Adipose tissue (tissue), 3 donors: ENCODE data around the gene TMA7B. TPM values are rescaled to one million over a fixed set of nuclear protein-coding genes. Genes with fewer than 3 reads are reported as not detected.
"Not testable (repeated sequence)": the region's sequence is repeated elsewhere in the genome, so short reads cannot be mapped to it uniquely, and the experiment has no call there.

Source experiments
- H3K27ac ChIP-seq: one replicate; pipeline ENCODE4 v1.5.1; 2013; ENCODE audit warnings: low read depth, low read length
- WGBS, 3 donors: extraction: QIAGEN DNeasy Blood & Tissue Kit; methylation state at CpG; one replicate each; pipeline ENCODE4 v1.1.7; 2013; 5-methylcytosine and 5-hydroxymethylcytosine counted together
- polyA plus RNA-seq, 3 donors: library from polyadenylated mRNA; stranded (reverse); fragments of 200-250 nt; gene quantifications; one replicate each; pipeline ENCODE4 v1.2.3, GENCODE V29; 2013
- donor health status: healthy with polysubstance abuse.
- donor health status: Bipolar disorder and iron deficiency.
- donor health status: healthy.

Gene TMA7B
- polyA plus RNA-seq, 3 donors: 0.56 TPM; not detected in 2

GRCh38 chr22:39946503-39947219, 13.5 kb upstream of the TMA7B start:
- 45 to 50% (median 50%) methylated on average over 8 of the region's 8 CpGs for WGBS, 3 donors
- H3K27ac ChIP-seq: no peak overlapping the region

DNA sequence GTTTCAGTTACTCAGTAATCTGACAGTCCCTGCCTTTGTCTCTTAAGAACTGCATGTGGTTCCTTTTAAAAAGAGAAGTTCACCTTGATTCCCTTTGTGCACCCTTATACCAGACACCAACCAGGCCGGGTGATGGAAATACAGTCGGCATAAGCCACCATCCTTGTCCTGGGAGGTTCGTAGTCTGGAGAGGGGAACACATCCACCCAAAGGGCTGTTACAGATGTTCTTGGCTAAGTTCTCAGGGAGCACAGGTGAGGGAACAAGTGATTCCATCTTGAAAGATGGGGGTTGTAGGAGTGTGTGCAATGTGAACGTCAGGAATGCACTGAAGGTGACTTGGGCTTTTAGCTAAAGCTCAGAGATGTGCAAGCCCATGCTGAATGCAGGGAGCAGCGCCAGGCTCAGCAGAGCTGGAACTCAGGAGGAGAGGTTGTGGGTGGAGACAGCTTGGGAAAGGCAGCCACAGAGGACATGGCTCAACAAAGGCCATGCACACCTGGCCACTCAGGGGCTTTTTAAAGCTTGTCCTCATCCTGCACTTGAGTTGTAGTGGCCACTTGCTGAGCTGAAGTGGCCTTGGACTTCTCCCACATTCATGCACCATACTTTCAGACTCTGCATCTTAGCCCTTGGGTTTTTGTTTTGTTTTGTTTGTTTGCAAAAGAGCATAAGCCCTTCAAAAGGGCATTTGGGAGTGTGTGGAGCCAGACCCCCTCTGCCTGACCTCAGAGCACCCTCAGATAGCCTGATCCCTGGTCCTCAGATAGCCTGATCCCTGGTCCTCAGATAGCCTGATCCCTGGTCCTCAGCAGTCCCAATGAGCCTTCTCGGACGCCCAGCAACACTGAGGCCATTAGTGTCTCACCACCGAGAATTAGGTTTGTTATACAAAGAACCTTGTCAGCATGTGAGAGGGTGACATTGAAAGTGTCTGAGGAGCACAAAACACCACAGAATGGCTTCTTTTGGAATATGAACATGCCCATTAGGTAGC, 12.7 kb upstream of the TMA7B start:
- H3K27ac ChIP-seq: no peak overlapping the region
- WGBS, 3 donors: 91 to 95% (median 92%) methylated on average over 8 of the region's 8 CpGs

DNA sequence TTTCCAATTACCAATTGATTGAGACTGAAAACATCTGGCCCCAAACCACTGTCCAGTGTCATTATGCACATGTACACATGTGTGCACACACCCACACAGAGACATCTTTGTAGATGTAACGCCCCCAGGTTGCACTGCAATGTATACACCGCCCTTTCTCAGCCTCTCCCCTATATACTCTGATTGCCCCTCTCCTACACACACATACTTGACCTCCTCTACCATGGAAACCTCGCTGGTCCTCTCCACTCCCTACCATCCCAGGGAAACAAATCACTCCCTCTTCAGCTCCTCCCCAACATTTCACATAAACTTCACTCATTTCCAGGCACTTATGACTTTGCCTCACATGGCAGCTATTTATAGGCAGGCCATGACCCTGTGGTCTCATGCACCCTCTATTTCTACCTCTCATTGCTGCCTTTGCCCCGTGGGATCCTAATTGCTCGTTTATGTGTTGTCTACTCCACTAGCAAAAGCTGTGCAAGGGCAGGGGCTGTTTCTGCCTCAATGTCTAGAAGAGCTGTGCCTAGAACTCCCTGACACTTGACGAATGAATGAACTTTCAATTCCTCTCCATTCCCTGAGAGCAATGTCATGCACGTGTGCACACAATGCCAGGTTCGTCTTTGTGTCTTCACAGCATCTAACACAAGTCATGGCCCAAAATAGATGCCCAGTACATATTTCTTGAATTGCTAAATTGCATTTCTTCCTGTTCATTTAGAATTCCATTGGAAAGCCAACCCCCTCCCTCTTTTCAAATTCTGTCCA, 10.0 kb upstream of the TMA7B start:
- no peak overlapping the region for H3K27ac ChIP-seq
- 74 to 84% (median 76%) methylated on average over 8 of the region's 8 CpGs for WGBS, 3 donors

DNA sequence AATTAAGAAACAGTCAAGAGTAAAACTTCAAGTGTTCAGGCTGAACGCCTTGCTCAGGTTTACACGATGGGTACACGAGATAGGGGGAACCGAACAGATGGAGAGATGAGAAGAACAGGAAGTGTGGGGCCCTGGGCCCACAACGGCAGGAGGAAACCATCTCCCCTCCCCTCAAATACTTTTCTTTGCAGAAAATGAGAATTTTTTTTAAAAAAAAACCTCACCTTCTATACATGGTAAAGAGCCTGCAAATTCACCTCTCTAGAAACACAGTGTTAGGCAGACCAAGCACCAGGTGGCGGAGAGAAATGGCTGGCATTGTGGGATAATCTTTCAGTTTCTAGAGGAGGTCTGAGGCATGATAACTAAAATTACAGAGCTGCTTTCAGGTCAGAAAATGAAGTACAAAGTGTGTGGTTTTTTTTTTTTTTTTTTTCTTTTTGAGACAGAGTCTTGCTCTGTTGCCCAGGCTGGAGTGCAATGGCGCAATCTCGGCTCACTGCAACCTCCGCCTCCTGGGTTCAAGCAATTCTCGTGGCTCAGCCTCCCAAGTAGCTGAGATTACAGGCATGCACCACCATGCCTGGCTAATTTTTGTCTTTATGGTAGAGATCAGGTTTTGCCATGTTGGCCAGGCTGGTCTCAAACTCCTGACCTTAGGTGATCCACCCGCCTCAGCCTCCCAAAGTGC, 8.4 kb upstream of the TMA7B start:
- WGBS, 3 donors: 65 to 82% (median 69%) methylated on average over 11 of the region's 11 CpGs
- H3K27ac ChIP-seq: not testable (repeated sequence)

GRCh38 chr22:39952347-39952746, 7.8 kb upstream of the TMA7B start:
- no peak overlapping the region for H3K27ac ChIP-seq
- WGBS, 3 donors: 76 to 82% (median 78%) methylated on average over 6 of the region's 6 CpGs

DNA sequence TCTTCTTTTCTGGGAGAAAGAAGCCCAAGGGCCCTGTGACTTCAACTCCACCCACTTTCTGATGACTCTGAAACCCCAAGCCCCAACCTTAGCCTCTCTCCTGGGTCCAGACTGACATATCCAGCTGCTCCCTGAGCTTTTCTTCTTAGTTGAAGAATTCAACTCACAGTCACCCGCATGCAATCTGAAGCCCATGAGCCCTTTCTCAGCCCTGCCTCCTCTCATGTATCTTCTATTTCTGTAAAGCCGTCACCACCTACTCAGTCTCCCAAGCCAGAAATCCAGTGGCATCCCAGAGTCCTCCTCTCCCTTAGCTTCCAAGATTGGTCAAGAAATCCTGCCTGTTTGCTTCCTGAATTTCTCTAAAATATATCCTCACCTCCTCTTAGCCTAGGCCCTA, 7.1 kb upstream of the TMA7B start:
- WGBS, 3 donors: 94 to 96% (median 96%) methylated on average over 2 of the region's 2 CpGs
- no peak overlapping the region for H3K27ac ChIP-seq

GRCh38 chr22:39954584-39955055, 5.6 kb upstream of the TMA7B start:
- WGBS, 3 donors: 91 to 96% (median 95%) methylated on average over 4 of the region's 4 CpGs
- H3K27ac ChIP-seq: no peak overlapping the region

- no peak overlapping the region for H3K27ac ChIP-seq
- 95 to 98% (median 96%) methylated on average over 2 of the region's 2 CpGs for WGBS, 3 donors
These were observed 4.5 kb upstream of the TMA7B start for GRCh38 chr22:39955675-39956074.

DNA sequence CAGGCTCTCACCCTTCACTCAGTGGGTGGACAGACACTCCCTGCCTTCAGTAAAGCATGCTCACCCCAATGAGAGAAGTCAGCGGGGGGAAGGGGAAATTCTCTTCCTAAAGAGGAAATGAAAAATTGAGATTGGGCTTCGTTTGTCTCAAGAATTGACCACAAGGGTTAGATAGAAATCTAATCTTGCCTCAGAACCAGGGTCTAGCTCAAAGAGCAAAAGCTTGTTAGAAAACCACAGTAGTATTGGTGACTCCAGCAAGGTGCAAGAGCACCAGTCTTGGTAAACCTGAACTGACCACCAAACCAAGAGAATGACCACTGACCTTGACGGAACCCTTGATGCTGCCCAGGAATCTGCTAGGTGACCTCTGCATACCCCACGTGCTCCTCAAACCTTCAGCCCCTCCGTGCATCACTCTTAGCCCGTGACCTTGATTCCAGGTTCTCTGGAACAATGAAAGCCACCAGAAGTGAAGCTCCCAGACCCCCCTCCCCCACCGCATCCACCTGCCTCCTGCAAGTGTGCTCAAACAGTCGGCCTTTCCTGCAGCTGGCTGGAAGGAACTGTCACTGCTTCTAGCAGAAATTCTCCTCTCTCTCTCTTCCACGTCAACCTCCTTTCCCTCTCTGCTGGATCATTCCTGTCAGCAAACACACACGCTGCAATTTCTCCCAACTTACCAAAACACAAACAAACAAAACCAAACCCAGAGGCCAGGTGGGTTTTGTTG, 3.1 kb upstream of the TMA7B start:
- WGBS, 3 donors: 39 to 59% (median 45%) methylated on average over 9 to 10 of the region's 10 CpGs
- no peak overlapping the region for H3K27ac ChIP-seq

- 77 to 87% (median 77%) methylated on average over 8 of the region's 8 CpGs for WGBS, 3 donors
- H3K27ac ChIP-seq: no peak overlapping the region
These were observed 2.0 kb upstream of the TMA7B start for GRCh38 chr22:39958009-39958711.

DNA sequence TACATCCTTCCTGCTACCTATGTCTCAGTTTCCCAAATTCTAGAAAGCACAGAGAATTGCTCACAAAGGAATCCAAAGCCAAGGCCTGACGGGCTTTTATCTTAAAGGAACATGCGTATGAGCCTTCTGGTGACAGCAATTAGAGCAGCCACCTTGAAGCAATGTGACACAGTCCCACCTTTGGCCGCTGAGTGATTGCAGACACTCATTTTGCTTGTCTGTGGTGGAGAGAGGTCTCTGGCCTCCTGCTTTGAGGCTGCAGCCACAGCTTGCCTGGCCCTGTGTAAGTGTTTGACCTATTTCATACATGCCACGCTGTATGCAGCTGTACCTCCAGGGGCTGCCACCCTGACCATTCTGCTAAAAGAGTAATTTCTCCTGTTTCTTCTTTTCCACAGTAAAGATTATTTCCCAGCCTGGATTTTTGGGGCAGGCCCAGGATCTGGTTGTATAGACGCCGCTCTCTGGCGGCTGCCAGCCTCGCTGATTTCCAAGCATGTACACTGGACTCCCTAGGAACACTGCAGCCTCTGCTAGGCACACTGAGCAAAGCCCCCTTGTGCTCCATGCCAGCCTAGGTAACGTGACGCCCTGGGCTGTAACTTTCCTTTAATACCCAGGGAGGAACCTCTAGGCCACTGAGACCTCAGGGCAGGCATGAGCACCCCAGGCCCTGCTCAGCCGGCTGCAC, 1.1 kb upstream of the TMA7B start:
- WGBS, 3 donors: 70 to 89% (median 72%) methylated on average over 11 of the region's 11 CpGs
- no peak overlapping the region for H3K27ac ChIP-seq

GRCh38 chr22:39960791-39961746, 872 bp downstream of the TMA7B start:
- no peak overlapping the region for H3K27ac ChIP-seq
- WGBS, 3 donors: 56 to 85% (median 60%) methylated on average over 13 of the region's 13 CpGs

- 88 to 97% (median 90%) methylated on average over 9 of the region's 9 CpGs for WGBS, 3 donors
- H3K27ac ChIP-seq: no peak overlapping the region
These were observed 1.9 kb downstream of the TMA7B start for GRCh38 chr22:39962071-39962470.

- WGBS, 3 donors: 83 to 85% (median 84%) methylated on average over 5 of the region's 5 CpGs
- no peak overlapping the region for H3K27ac ChIP-seq
These were observed 5.6 kb downstream of the TMA7B start for GRCh38 chr22:39965748-39966147.

- H3K27ac ChIP-seq: no peak overlapping the region
- WGBS, 3 donors: 68 to 89% (median 74%) methylated on average over 2 of the region's 2 CpGs
These were observed 6.3 kb downstream of the TMA7B start for GRCh38 chr22:39966470-39966869.
